Caki2 (cell line): ENCODE measurements around the gene SLC26A3. TPM values are rescaled to one million over a fixed set of nuclear protein-coding genes. Genes with fewer than 3 reads are reported as not detected.
A peak's percentile ranks its signal among the peaks of the same experiment; 100 is the strongest.
"Not testable (repeated sequence)": the region's sequence is repeated elsewhere in the genome, so short reads cannot be mapped to it uniquely, and the experiment has no call there.

Experiments used
- DNase-seq: peaks from one replicate; pipeline ENCODE4 v3.0.0-alpha.2; 2015; ENCODE audit warnings: low read depth
- in situ Hi-C: cut with HindIII; loops from 2 replicates; pipeline ENCODE4 v1.10.0; 2016; ENCODE audit warnings: low sequenced_read_pairs, low pct_unique_long_range_greater_than_20kb, mixed read lengths
- total RNA-seq: library from RNA; depleted of rRNA; stranded (reverse); fragments of >200 nt; shearing (Covaris generic); gene quantifications from 2 replicates; pipeline ENCODE4 v1.2.3, GENCODE V29; 2014; ENCODE audit warnings: low replicate concordance; rRNA removed

SLC26A3 gene
- not detected in 2 replicates for total RNA-seq

- in situ Hi-C loops, result no loop called here
Measured at GRCh38 chr7:107803009-107803610, at the start of gene SLC26A3. Gene SLC26A3 (minus strand): TSS chr7:107803223. CDS start chr7:107794509, 8,714 bp downstream.

GRCh38 chr7:107850643-107851042 lies 47.6 kb upstream of the SLC26A3 start:
- no peak for DNase-seq
- in situ Hi-C loops, result no loop called here

More at GRCh38 chr7:107803009-107803610, at the start of gene SLC26A3:
- no peak for DNase-seq

- in situ Hi-C loops, result no loop called here
- DNase-seq, result no peak
Measured at GRCh38 chr7:107850216-107850615, 47.2 kb upstream of the SLC26A3 start.

GRCh38 chr7:107848211-107848610 lies 45.2 kb upstream of the SLC26A3 start:
- DNase-seq, in situ Hi-C loops: not testable (repeated sequence)

- in situ Hi-C loops, DNase-seq: not testable (repeated sequence)
Measured at GRCh38 chr7:107847836-107848175, 44.8 kb upstream of the SLC26A3 start.

GRCh38 chr7:107847168-107847835 lies 44.3 kb upstream of the SLC26A3 start:
- in situ Hi-C loops, result no loop called here
- DNase-seq, result no peak

- in situ Hi-C loops, result no loop called here
Measured at GRCh38 chr7:107846324-107846723, 43.3 kb upstream of the SLC26A3 start.

GRCh38 chr7:107843184-107843583 lies 40.2 kb upstream of the SLC26A3 start:
- DNase-seq, result no peak
- in situ Hi-C loops, result no loop called here

More at GRCh38 chr7:107846324-107846723, 43.3 kb upstream of the SLC26A3 start:
- no peak for DNase-seq

- DNase-seq, result no peak
- in situ Hi-C loops, result no loop called here
Measured at GRCh38 chr7:107842213-107842612, 39.2 kb upstream of the SLC26A3 start.

- in situ Hi-C loops, result no loop called here
Measured at GRCh38 chr7:107838816-107839565, 36.0 kb upstream of the SLC26A3 start.

GRCh38 chr7:107838024-107838601 lies 35.1 kb upstream of the SLC26A3 start:
- DNase-seq, result no peak
- in situ Hi-C loops, result no loop called here

More at GRCh38 chr7:107838816-107839565, 36.0 kb upstream of the SLC26A3 start:
- DNase-seq, result no peak

- in situ Hi-C loops, result no loop called here
- DNase-seq, result no peak
Measured at GRCh38 chr7:107837145-107837512, 34.1 kb upstream of the SLC26A3 start.

GRCh38 chr7:107836237-107837144 lies 33.5 kb upstream of the SLC26A3 start:
- in situ Hi-C loops, result no loop called here
- peak; percentile 10 for DNase-seq

GRCh38 chr7:107834401-107834800 lies 31.4 kb upstream of the SLC26A3 start:
- in situ Hi-C loops, result no loop called here
- DNase-seq, result no peak

- no peak for DNase-seq
- in situ Hi-C loops, result no loop called here
Measured at GRCh38 chr7:107833684-107834106, 30.7 kb upstream of the SLC26A3 start.

- in situ Hi-C loops, result no loop called here
- no peak for DNase-seq
Measured at GRCh38 chr7:107830420-107830819, 27.4 kb upstream of the SLC26A3 start.

- in situ Hi-C loops, result no loop called here
- no peak for DNase-seq
Measured at GRCh38 chr7:107828540-107828939, 25.5 kb upstream of the SLC26A3 start.

- no peak for DNase-seq
- in situ Hi-C loops, result no loop called here
Measured at GRCh38 chr7:107827501-107827900, 24.5 kb upstream of the SLC26A3 start.
